Measurements from ENCODE around the gene ADAM8.
"Not testable (repeated sequence)": the region's sequence is repeated elsewhere in the genome, so short reads cannot be mapped to it uniquely, and the experiment has no call there.

The ADAM8 gene

DNA sequence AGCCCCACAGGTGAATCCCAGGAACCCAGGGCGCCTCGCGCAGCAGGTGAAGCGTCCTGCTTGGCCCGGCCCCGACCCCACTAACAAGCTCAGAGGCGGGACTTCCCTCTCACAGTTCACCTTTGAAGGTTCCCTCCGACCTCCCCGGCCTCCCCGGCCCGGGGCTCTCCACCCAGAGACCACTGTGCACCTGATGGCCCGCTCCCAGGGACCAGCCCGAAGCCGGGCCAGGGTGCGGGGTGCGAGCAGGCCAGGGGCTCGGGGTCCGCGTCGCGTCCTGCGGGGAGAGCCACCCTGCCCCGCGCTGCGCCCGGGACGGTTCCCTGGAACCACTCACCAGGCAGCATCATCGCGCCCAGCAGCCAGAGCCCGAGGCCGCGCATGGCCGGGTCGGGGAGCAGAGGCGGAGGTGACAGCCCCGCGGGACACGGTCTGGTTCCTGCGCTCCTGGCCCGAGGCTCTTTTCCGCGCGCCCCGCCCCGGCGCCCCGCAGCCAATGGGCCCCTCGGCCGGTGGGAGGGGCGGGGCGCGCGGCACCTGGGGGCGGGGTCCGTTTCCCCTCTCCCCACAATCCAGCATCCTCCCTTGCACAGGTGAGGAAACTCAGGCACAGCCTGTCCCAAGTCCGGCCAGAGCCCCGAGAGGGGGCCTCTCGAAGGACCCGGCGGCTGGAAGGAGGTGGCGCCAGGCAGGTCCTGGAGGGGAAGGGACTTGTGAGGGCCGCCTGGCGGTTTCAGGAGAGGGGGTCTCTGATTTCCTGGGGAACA lies at the start of gene ADAM8:
ADAM8 (minus strand) TSS at position 434 of the 767 bp plus-strand sequence; CDS start at position 383, 51 bp downstream.
- DNase-seq, result no peak

GRCh38 chr10:133326223-133326551 lies 49.5 kb upstream of the ADAM8 start:
- DNase-seq, result no peak

DNA sequence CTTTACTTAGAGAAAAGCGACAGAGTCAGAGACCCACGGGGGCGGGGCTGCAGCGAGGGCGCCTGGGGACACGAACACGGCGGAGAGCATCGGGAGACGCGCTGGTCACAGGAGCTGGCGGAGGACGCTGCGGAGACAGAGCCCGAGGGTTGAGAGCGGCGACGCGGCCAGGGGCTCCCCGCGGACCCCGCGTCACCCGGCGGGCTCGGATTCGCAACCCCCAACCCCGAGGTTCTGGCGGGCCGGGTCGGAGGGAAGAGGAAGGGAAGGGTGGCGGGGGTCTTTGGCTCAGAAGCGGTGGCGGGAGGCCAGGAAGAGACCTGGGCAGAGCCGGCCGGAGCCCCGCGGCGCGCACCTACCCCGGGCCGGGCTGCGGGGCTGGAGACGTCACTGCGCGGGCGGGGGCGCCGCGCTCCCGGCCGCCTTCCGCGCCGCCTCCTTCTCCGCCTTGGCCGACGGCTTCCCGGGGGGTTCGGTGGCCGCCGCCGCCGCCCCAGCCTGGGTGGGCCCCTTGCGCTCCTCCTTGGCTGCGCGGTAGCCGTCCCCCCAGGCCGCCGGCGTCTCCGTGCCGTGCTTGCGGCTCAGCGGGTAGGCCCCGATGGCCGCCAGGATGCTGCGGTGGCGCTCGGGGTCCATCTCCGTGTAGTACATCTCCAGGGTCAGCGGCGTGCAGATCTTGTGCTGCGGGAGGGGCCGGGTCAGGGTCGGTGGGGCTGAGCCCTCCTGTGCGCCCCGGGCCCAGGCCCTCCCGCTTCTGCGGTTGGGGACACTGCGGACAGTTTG lies 49.0 kb upstream of the ADAM8 start:
- DNase-seq, result no peak

GRCh38 chr10:133324857-133325260 lies 48.2 kb upstream of the ADAM8 start:
- no peak for DNase-seq

DNA sequence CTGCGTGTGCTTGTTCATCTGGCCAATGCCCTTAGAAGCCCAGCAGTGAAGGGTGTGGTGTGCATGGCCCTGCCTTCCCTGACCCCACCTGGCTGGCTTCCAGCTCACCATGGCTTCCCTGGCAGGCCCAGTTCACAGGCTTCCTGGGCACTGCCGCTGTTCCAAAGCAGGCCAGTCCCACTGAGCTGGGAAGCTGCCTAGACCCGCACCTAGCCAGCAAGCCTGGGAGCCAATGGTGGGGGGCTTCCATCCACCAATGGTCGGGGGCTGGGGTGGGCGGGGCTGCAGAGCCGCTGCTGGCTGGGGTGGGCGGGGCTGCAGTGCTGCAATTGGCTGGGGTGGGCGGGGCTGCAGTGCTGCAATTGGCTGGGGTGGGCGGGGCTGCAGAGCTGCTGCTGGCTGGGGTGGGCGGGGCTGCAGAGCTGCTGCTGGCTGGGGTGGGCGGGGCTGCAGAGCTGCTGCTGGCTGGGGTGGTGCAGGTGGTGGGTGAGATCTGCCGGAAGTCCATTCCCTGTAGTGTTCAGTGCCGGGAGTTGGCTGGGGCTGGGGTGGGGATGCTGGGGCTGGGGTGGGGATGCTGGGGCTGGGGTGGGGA lies 47.6 kb upstream of the ADAM8 start:
- DNase-seq, result no peak

DNA sequence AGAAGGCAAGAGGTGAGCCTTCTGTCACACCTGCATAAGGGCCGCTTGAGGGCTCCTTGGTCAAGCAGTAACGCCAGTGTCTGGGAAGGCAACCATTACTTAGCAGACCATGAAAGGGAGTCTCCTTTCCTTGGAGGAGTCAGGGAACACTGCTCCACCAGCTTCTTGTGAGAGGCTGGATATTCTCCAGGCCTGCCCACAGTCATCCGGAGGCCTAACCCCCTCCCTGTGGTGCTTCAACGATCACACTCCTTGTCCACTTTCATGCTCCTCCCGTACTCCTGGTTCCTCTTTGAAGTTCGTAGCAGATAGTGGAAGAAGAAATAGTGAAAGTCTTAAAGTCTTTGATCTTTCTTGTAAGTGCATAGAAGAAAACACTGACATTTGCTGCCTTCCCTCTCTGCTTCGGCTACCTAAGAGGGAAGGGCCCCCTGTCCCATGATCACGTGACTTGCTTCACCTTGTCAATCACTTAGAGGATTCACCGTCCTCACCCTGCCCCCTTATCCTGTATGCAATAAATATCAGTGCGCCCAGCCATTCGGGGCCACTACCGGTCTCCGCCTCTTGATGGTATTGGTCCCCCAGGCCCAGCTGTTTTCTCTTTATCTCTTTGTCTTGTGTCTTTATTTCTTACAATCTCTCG lies 45.5 kb upstream of the ADAM8 start:
- not testable (repeated sequence) for DNase-seq

DNA sequence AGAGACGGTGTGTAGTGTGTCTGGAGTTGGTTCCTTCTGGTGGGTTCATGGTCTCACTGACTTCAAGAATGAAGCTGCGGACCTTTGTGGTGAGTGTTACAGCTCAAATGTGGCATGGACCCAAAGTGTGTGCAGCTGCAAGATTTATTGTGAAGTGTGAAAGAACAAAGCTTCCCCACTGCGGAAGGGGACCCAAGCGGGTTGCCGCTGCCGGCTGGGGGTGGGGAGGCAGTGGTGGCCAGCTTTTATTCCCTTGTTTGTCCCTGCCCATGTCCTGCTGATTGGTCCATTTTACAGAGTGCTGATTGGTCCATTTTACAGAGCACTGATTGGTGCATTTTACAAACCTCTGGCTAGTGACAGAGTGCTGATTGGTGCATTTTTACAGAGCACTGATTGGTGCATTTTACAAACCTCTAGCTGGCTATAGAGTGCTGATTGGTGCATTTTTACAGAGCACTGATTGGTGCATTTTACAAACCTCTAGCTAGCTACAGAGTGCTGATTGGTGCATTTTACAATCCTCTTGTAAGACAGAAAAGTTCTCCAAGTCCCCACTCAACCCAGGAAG lies 44.3 kb upstream of the ADAM8 start:
- not testable (repeated sequence) for DNase-seq

DNA sequence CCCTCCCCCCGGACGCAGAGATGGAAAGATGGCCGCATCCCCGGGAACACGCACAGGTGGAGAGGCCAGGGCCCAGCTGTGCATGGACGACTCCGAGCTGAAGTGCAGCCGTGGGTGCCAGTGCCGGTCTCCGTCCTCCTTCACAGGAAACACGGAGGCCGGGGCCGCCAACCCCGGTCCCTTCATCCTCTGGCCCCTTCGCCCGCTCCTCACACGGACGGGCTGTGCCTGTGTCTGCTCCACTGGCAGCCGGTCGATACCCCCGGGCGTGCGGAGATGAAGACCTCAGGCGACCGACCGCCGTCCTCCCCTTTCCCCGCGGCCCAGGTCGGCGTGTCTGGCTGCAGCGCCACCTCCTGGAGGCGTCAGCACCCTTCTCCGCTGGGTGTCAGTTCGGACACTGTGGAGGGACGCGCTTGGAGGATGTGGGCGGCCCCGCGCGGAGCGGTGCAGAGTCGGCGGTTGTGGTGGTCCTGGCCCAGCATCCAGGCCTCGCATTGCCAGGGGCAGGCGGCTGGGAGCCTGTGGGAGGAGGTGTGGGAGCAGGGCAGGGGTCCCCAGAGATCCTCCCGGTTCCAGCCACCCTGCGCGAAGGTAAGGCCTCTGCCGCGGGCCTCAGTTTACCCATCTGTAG lies 41.9 kb upstream of the ADAM8 start:
- no peak for DNase-seq

- no peak for DNase-seq
Observed at GRCh38 chr10:133316732-133317131, 40.1 kb upstream of the ADAM8 start.

- DNase-seq, result no peak
Observed at GRCh38 chr10:133316266-133316665, 39.6 kb upstream of the ADAM8 start.

DNA sequence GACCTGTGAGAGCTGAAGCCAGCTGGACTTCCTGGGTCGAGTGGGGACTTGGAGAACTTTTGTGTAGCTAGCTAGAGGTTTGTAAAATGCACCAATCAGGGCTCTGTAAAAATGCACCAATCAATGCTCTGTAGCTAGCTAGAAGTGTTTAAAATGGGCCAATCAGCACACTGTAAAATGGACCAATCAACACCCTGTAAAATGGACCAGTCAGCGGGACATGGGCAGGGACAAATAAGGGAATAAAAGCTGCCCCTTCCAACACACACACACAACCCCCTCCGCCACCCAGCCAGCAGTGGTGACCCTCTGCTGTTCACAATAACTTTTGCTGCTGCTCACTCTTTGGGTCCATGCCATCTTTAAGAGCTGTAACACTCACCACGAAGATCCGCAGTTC lies 39.2 kb upstream of the ADAM8 start:
- no peak for DNase-seq

- no peak for DNase-seq
Observed at GRCh38 chr10:133314911-133315310, 38.2 kb upstream of the ADAM8 start.

DNA sequence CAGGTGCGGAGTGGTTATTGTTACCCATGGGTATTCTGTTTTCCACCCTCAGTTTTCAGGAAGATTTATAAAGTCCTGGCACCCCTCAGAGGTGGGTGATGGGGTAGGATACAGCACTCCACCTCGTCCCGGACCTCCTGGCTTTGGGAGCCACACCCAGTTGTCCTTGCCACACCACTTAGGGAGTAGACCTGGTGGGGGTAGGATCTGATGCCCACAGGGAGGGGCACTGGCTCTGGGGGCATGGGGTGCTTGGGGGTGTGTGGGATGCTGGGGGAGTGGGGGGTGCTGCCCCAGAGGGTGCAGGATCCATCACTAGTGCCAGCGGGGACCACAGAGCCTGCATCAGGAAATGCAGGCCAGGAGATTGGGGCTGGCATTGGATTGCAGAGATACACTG lies 36.5 kb upstream of the ADAM8 start:
- no peak for DNase-seq

DNA sequence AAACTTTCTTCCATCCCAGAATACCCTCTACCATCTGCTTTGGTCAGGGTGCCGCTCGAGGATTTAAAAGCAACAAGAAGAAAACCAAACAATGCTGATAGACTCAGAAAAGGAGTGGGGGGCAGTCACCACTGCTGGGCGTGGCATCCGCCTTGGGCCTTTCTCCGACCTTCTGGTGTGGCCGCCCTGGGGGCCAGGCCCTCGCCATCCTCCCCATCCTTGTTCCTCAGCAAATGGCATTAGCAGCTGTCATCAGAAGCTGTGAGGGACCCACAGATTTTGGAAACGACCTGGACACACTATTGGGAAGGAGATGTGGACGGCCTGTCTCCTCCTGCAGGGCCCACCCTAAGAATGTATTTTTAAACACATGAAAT lies 36.1 kb upstream of the ADAM8 start:
- no peak for DNase-seq

GRCh38 chr10:133312016-133312768 lies 35.5 kb upstream of the ADAM8 start:
- DNase-seq, result no peak

DNA sequence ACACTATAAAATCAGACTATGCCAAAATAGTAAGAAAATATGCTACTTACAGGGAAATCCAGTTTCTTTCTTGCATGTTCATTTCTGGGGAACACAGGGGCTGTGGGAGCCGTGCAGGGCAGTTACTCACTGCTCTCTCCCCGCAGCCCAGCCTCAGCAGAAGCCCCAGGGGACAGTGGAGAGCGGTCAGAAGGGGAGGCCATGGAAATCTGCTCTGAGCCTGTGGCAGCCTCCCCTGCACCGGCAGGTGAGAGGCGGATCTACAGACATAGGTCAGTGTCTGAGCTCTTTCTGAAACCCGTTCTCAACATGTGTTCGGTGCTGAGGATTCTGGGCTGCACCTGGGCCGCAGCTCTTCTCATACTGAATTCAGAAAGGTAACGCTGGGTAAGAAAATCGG lies 34.9 kb upstream of the ADAM8 start:
- no peak for DNase-seq

DNA sequence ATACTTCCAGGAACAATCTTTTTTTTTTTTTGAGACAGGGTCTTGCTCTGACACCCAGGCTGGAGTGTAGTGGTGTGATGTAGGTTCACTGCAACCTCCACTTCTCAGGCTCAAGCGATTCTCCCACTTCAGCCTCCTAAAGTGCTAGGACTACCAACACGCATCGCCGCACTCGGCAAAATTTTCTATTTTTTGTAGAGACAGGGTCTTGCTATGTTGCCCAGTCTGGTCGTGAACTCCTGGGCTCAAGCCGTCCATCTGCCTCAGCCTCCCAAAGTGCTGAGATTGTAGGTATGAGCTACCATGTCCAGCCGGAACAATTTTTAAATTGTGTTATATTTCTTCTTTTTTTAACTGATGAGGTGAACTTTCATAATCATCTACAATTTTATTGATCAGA lies 34.1 kb upstream of the ADAM8 start:
- no peak for DNase-seq

DNA sequence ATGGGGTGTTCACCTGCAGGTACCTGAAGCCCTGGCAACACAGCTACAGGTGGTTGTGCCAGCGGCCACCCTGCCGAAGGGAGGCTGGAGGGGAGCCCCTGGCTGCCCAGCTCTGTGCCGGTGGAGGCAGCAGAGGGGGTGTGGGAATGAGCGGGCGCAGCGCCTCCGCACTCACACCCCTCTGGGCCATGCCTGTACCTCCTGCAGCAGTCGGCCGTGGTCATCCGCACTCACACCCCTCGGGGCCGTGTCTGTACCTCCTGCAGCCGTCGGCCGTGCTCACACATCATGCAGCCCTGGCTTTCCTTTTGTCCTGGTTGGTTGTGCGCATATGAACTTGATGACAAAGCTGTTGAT lies 33.7 kb upstream of the ADAM8 start:
- DNase-seq, result no peak

DNA sequence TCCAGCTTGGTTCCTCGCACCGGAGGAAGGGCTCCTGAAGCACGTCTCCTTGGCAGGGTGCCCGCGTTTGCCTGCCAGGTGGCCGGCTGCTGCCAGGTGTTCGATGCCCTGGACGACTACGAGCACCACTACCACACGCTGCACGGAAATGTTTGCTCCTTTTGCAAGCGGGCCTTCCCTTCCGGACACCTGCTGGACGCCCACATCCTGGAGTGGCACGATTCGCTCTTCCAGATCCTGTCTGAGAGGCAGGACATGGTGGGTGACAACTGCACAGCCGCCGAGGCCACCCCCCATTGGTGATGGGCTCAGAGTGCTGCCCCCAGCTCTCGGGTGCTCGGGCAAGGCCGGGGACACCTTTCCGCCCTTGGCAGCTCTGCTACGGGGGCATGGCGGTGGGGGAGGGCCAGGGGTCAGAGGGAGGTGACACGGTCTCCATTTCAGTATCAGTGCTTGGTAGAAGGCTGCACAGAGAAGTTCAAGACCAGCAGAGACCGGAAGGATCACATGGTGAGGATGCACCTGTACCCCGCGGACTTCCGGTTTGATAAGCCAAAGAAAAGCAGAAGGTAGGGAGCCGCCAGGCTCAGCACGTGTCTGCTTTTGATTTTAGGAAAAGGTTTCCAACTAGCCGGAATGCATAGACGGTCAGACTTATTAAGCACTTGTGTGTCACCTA lies 33.2 kb upstream of the ADAM8 start:
- DNase-seq, result no peak

DNA sequence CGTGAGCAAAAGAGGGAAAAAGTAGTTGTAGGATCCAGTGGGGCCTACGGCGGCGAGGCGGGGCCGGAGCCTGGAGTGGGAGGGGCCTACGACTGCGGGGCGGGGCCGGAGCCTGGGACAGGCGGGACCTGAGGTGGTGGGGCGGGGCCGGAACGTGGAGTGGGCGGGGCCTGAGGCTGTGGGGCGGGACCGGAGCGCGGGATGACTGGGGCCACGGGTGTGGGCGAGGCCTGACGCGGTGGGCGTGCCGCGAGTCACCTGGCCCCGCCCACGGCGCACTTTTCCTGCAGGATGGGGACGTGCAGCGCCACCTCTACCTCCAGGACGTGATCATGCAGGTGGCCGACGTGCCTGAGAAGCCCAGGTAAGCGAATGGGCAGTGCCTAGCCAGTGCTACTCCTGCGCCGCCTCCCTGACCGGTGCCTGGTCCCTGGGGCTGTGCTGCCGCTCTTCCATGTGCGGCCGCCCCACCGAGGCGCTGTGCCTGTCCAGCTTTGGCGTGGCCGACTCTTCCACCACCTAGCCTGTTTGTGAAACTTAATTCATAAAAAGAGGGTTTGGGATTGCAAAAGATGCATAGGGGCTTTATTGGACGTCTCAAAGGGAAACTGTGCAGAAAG lies 32.5 kb upstream of the ADAM8 start:
- no peak for DNase-seq
